Tibial nerve (tissue), 4 donors: Measurements from ENCODE around the gene DPP9. TPM values are rescaled to one million over a fixed set of nuclear protein-coding genes. Genes with fewer than 3 reads are reported as not detected.
A peak's percentile ranks its signal among the peaks of the same experiment; 100 is the strongest.

Source experiments
- DNase-seq, 2 donors: peaks; one replicate each; pipeline ENCODE4 v3.0.0-alpha.2; 2019; ENCODE audit warnings: low spot score in 2 of 2
- H3K27ac ChIP-seq, 4 donors: fragments of 200-600 bp; sonication (generic) in 3 of 4; one replicate each; pipeline ENCODE4 v1.5.1; 2017 to 2019; ENCODE audit warnings: mild to moderate bottlenecking in 1 of 4
- H3K27me3 ChIP-seq, 2 donors: fragments of 200-600 bp; sonication (generic) in 1 of 2; one replicate each; pipeline versions ENCODE4 v1.5.1 to v1.6.0; 2017 to 2019
- H3K36me3 ChIP-seq, 3 donors: fragments of 200-600 bp; sonication (generic); one replicate each; pipeline ENCODE4 v1.5.1; 2018 to 2019
- H3K4me1 ChIP-seq, 4 donors: fragments of 200-600 bp; sonication (generic) in 3 of 4; one replicate each; pipeline ENCODE4 v1.5.1; 2017 to 2019
- H3K4me3 ChIP-seq, 4 donors: fragments of 200-600 bp; sonication (generic) in 3 of 4; one replicate each; pipeline ENCODE4 v1.5.1; 2017 to 2019; ENCODE audit warnings: mild to moderate bottlenecking in 1 of 4, moderate library complexity in 1 of 4
- H3K9me3 ChIP-seq, 4 donors: fragments of 200-600 bp; sonication (generic) in 3 of 4; one replicate each; pipeline ENCODE4 v1.5.1; 2017 to 2019
- EP300 ChIP-seq, 2 donors: sonication (generic); formaldehyde crosslinking; IDR thresholded peaks; one replicate each; pipeline ENCODE4 v1.6.1; 2017; ENCODE audit warnings: antibody characterized with exemption in 2 of 2, mild to moderate bottlenecking in 1 of 2
- POLR2A ChIP-seq, 2 donors: fragments of 450-650 bp; IDR thresholded peaks; one replicate each; pipeline ENCODE4 v1.6.1; 2017; ENCODE audit warnings: antibody characterized with exemption in 2 of 2, mild to moderate bottlenecking in 2 of 2, moderate library complexity in 2 of 2
- WGBS, 2 donors: methylation state at CpG; one replicate each; pipeline ENCODE4 v1.1.5; 2018; 5-methylcytosine and 5-hydroxymethylcytosine counted together
- total RNA-seq, 4 donors: library from RNA; depleted of rRNA; stranded (reverse); fragments of >200 nt; gene quantifications; one replicate each; pipeline ENCODE4 v1.1.0, GENCODE V29; 2016
- TF ChIP-seq, protein P1 (sequence below), 5 experiments: fragments of 200-600 bp in 3 of 5; fragments of 450-650 bp in 2 of 5; sonication (generic) in 3 of 5; IDR thresholded peaks; one replicate each; pipeline ENCODE4 v1.5.1; 2016 to 2019; ENCODE audit warnings: antibody characterized with exemption in 5 of 5, mild to moderate bottlenecking in 3 of 5, moderate library complexity in 2 of 5

The DPP9 gene
- total RNA-seq, 4 donors from 2014 or later, result 53.9 to 134 (median 68.0) TPM

DNA sequence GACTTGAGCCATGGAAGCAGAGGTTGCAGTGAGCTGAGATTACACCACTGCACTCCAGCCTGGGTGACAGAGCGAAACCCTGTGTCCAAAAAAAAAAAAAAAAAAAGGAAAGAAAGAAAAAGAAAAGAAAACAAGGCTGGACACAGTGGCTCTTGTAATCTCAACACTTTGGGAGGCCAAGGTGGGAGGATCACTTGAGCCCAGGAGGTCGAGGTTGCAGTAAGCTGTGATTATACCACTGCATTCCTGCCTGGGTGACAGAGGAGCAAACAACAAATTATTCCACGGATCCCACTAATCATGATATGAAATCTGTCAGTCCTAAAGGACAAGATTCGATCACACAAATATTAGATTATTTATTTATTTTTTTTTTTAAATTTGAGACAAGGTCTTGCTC lies 50.4 kb downstream of the DPP9 start:
- 76 to 78% methylated on average over 4 of the region's 4 CpGs for WGBS, 2 donors
- TF ChIP-seq POLR2A (IDR thresholded peaks at IDR 0.05) (no peak), EP300 (IDR thresholded peaks at IDR 0.05) (no peak)
- TF ChIP-seq, protein P1, sequence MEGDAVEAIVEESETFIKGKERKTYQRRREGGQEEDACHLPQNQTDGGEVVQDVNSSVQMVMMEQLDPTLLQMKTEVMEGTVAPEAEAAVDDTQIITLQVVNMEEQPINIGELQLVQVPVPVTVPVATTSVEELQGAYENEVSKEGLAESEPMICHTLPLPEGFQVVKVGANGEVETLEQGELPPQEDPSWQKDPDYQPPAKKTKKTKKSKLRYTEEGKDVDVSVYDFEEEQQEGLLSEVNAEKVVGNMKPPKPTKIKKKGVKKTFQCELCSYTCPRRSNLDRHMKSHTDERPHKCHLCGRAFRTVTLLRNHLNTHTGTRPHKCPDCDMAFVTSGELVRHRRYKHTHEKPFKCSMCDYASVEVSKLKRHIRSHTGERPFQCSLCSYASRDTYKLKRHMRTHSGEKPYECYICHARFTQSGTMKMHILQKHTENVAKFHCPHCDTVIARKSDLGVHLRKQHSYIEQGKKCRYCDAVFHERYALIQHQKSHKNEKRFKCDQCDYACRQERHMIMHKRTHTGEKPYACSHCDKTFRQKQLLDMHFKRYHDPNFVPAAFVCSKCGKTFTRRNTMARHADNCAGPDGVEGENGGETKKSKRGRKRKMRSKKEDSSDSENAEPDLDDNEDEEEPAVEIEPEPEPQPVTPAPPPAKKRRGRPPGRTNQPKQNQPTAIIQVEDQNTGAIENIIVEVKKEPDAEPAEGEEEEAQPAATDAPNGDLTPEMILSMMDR (IDR thresholded peaks at IDR 0.05), result no peak
- DNase-seq, result no peak
- no peaks in the 10 kb centered on the region for H3K27me3 ChIP-seq
- H3K27ac ChIP-seq, result no peak overlapping the region
- peaks cover 0 to 45% (median 5%) of the 10 kb centered on the region in 3 donors for H3K36me3 ChIP-seq
- no peaks in the 10 kb centered on the region for H3K9me3 ChIP-seq
- peaks cover 0 to 21% (median 9%) of the 10 kb centered on the region in 4 donors for H3K4me1 ChIP-seq
- no peak overlapping the region for H3K4me3 ChIP-seq

DNA sequence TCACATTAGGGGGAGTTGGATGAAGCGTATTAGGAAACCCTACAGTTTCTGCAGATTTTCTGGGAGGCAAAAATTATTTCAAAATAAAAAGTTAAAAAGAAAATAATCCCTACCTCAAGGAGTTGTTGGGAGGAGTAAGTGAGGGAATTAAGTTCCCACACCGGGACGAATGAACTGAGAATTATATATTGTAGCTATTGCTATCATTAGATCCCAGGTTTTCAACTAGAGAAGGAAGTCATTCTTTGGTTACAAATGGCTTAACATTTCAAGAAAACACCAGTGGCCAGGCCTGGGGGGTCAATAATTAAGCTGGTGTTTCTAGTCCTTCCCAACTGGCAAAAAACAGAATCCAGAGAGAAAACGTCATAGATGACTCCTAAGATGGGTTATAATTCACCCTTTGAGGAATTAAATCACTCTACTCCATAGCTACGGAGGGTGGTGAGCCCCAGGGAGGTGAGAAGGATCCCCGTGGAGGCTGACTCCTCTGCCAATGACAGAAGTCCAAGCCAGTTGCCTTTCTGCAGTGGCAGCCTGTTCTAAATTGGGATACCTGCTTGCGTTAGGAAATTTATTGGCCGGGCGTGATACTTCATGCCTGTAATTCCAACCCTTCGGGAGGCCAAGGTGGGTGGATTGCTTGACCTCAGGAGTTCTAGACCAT lies 52.3 kb downstream of the DPP9 start:
- Histone ChIP-seq H3K9me3 (no peaks in the 10 kb centered on the region), H3K36me3 (peaks cover 0 to 44% (median 2%) of the 10 kb centered on the region in 3 donors), H3K27me3 (no peaks in the 10 kb centered on the region), H3K4me1 (peaks cover 0 to 28% (median 9%) of the 10 kb centered on the region in 4 donors), H3K4me3 (no peak overlapping the region), H3K27ac (peak overlapping the region in 2 of 4 donors; percentile 78 to 84)
- DNase-seq, result no peak
- WGBS, 2 donors, result 64 to 67% methylated on average over 10 of the region's 10 CpGs
- TF ChIP-seq, protein P1 (IDR thresholded peaks at IDR 0.05), result no peak
- TF ChIP-seq EP300 (IDR thresholded peaks at IDR 0.05) (no peak), POLR2A (IDR thresholded peaks at IDR 0.05) (no peak)

DNA sequence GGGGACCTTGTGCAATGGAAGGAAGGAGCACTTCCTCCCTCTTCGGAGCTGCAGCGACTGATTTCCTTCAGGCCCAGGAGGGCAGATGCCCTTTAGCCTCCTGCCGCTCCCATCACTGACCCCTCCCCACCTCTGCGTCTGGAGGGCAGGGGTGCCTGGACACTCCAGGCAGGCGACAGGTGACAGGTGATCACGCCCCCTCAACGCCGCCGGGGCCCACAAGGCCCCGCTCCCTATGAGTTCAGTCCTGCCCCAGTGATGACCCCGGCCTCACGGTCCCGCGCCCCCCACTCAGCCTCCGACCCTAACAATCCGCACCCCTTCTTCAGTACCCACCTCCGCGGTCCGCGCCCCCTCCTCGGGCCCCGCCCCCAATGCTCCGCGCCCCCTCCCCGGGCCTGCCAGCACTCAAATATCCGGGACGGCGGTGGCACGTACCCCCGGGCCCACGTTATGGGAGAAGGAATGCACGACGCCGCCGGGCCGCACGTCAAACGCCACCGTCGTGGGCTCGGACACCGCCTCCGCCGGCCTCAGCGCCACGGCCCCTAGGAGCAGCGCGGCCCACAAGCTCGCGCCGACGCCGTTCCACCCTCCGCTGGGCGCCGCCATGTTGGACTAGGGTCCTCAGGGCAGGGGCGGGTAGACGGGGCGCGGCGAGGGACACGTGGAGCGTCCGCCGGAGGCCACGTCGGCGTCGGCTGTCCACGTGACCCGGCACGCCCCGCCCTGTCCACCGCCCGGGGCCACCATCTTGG lies 53.7 kb downstream of the DPP9 start, which contains the start of gene MYDGF:
Gene MYDGF (minus strand): TSS at position 620 of the 758 bp plus-strand sequence. CDS start 8 bp downstream, at position 612.
- H3K4me3 ChIP-seq, result peak within 1 kb of the TSS; percentile 77 to 99 (median 86)
- no peaks in the 10 kb centered on the region for H3K9me3 ChIP-seq
- no peaks in the 10 kb centered on the region for H3K27me3 ChIP-seq
- peaks cover 0 to 42% (median under 1%) of the 10 kb centered on the region in 3 donors for H3K36me3 ChIP-seq
- H3K27ac ChIP-seq, result peak within 1 kb of the TSS; percentile 58 to 86 (median 81)
- peaks cover 0 to 28% (median 9%) of the 10 kb centered on the region in 4 donors for H3K4me1 ChIP-seq
- peak in 1 of 2 donors; percentile 54 for TF ChIP-seq POLR2A (IDR thresholded peaks at IDR 0.05)
- TF ChIP-seq, protein P1 (IDR thresholded peaks at IDR 0.05), result no peak
- TF ChIP-seq EP300 (IDR thresholded peaks at IDR 0.05), result peak; percentile 53 to 81
- 2% methylated on average over 26 to 56 of the region's 75 CpGs for WGBS, 2 donors
- DNase-seq, result peak; percentile 78 to 81

DNA sequence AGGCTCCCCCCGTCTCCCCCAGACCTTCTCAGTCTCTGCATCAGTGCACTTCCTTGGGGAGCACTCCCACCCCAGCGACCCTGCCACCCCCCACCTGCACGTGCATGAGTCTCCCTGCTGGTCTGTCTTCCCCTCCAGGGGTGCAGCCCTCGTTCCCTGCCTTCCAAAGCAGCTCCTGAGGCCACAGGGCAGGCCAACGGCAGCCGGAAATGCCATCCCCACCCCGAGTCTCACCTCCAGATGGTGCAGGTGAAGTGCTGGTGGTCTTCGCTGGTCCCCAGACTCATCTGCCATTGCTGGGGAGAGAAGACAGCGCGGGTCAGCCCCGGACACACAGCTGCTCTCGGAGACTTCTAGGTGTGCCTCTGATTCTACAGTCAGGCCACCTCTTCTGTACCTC lies 59.0 kb downstream of the DPP9 start:
- TF ChIP-seq, protein P1 (IDR thresholded peaks at IDR 0.05), result no peak
- 95 to 96% methylated on average over 12 of the region's 12 CpGs for WGBS, 2 donors
- Histone ChIP-seq H3K9me3 (no peaks in the 10 kb centered on the region), H3K27me3 (no peaks in the 10 kb centered on the region), H3K4me1 (peaks cover 0 to 28% (median 9%) of the 10 kb centered on the region in 4 donors), H3K4me3 (no peak overlapping the region), H3K27ac (no peak overlapping the region), H3K36me3 (peaks cover 3 to 86% (median 11%) of the 10 kb centered on the region in 3 donors)
- DNase-seq, result no peak

DNA sequence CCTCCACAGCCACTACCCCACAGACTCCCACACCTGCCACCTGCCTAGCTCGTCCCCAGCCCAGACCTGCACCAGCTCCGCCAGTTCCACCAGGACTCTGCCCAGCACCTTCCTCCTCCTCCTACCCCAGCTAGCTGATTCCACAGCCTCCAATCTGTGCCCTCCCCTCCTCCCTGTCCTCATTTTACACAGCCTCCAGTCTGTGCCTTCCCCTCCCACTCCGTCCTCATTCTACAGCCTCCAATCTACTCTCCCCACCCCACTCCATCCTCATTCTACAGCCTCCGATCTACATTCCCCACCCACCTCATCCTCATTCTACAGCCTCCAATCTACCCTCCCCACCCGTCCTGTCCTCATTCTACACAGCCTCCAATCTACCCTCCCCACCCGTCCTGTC lies 60.8 kb downstream of the DPP9 start:
- Histone ChIP-seq H3K9me3 (peaks cover 0 to 14% (median 0%) of the 10 kb centered on the region in 4 donors), H3K4me1 (peaks cover 0 to 12% (median 0%) of the 10 kb centered on the region in 4 donors), H3K27ac (no peak overlapping the region), H3K4me3 (no peak overlapping the region), H3K27me3 (no peaks in the 10 kb centered on the region), H3K36me3 (peaks cover 3 to 95% (median 20%) of the 10 kb centered on the region in 3 donors)
- no peak for DNase-seq
- no peak for TF ChIP-seq POLR2A (IDR thresholded peaks at IDR 0.05)
- TF ChIP-seq EP300 (IDR thresholded peaks at IDR 0.05), result no peak
- TF ChIP-seq, protein P1 (IDR thresholded peaks at IDR 0.05), result no peak
- 82 to 89% methylated on average over 6 of the region's 6 CpGs for WGBS, 2 donors
